ENCODE measurements around the gene SCNN1B. TPM values are rescaled to one million over a fixed set of nuclear protein-coding genes. Genes with fewer than 3 reads are reported as not detected.

The SCNN1B gene
- total RNA-seq, 1 donor from 2014 or later = 0.79 TPM

DNA sequence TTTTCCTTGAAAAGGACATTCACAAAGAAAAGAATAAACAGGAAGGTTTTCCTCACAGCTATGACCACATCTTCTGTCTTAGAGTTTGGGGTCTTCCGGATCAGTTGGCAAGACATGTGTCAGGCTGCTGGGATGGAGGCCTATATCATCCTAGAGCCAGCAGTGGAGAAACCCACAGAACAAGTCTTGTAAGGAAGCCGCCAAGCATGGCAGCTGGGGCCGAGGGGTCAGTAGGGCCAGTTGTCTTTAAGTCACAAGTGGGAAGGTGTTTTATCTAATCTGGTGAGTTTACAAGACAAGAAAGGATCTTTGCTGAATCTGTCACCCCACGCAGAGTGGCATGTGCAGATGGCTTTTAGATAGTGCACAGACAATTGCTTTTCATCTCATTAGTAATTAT lies 25.7 kb downstream of the SCNN1B start:
- H3K27me3 ChIP-seq (ENCODE audit: control insufficient read depth, insufficient read depth, low read length) = no peaks in the 10 kb centered on the region
- no peaks in the 10 kb centered on the region for H3K36me3 ChIP-seq (ENCODE audit: control insufficient read depth, insufficient read depth, low read length)
- FAIRE-seq (no peak), DNase-seq (ENCODE audit: low read depth) (no peak)
- TF ChIP-seq, protein P1, sequence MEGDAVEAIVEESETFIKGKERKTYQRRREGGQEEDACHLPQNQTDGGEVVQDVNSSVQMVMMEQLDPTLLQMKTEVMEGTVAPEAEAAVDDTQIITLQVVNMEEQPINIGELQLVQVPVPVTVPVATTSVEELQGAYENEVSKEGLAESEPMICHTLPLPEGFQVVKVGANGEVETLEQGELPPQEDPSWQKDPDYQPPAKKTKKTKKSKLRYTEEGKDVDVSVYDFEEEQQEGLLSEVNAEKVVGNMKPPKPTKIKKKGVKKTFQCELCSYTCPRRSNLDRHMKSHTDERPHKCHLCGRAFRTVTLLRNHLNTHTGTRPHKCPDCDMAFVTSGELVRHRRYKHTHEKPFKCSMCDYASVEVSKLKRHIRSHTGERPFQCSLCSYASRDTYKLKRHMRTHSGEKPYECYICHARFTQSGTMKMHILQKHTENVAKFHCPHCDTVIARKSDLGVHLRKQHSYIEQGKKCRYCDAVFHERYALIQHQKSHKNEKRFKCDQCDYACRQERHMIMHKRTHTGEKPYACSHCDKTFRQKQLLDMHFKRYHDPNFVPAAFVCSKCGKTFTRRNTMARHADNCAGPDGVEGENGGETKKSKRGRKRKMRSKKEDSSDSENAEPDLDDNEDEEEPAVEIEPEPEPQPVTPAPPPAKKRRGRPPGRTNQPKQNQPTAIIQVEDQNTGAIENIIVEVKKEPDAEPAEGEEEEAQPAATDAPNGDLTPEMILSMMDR (IDR thresholded peaks at IDR 0.05; ENCODE audit: insufficient read depth, low read length, severe bottlenecking) = no peak
- no peak overlapping the region for H3K4me3 ChIP-seq (ENCODE audit: low read depth, low read length)

DNA sequence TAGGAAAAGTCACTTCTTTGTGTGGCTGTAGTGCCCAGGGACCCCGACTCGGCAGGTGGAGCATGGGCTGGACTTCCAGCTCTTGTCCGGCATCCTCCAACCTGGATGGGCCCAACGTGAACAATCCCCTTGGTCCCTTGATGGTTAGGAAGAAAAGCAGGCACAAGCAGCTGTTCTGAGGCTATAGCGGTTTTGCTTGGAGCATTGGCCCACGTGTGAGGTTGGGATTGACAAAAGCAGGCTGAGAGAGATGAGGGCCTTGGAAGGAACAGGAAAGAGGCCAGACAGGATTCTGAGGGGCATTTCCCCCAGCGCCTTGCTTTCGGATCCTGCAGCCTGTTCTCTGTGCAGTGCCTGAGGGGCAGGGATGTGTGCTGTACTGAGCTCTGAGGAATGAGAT lies 28.1 kb downstream of the SCNN1B start:
- H3K27me3 ChIP-seq (ENCODE audit: control insufficient read depth, insufficient read depth, low read length) = no peaks in the 10 kb centered on the region
- no peak overlapping the region for H3K4me3 ChIP-seq (ENCODE audit: low read depth, low read length)
- DNase-seq (ENCODE audit: low read depth) (no peak), FAIRE-seq (no peak)
- TF ChIP-seq, protein P1 (IDR thresholded peaks at IDR 0.05; ENCODE audit: insufficient read depth, low read length, severe bottlenecking) = no peak
- no peaks in the 10 kb centered on the region for H3K36me3 ChIP-seq (ENCODE audit: control insufficient read depth, insufficient read depth, low read length)

DNA sequence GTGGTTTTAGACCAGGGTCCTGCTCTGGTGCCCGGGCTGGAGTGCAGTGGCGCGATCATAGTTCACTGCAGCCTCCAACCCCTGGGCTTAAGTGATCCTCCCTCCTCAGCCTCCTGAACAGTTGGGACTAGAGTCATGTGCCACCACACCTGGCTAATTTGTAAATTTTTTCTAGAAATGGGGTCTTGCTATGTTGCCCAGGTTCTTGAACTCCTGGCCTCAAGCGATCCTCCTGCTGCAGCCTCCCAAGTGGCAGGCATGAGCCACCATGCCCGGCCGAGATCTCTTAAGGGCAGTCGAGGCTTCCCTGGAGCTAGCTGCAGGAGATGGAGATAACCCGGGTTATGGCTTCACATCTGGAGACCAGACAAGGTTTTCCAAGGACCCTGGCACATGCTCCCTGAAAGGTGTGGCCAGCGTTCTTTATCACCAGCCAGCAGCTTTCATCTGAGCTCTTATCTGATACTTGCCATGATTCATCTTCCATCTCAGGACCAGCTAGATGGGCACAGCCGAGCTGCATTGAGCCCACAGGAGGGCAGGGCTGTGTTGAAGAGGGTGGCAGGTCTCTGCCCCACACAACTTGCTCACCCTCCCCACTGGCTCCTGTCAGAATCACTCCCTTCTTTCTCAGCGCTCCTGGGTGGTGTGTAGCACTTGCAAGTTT lies 28.6 kb downstream of the SCNN1B start:
- TF ChIP-seq, protein P1 (IDR thresholded peaks at IDR 0.05; ENCODE audit: insufficient read depth, low read length, severe bottlenecking) = no peak
- H3K4me3 ChIP-seq (ENCODE audit: low read depth, low read length) = no peak overlapping the region
- DNase-seq (ENCODE audit: low read depth) (no peak), FAIRE-seq (no peak)
- no peaks in the 10 kb centered on the region for H3K27me3 ChIP-seq (ENCODE audit: control insufficient read depth, insufficient read depth, low read length)
- no peaks in the 10 kb centered on the region for H3K36me3 ChIP-seq (ENCODE audit: control insufficient read depth, insufficient read depth, low read length)

DNA sequence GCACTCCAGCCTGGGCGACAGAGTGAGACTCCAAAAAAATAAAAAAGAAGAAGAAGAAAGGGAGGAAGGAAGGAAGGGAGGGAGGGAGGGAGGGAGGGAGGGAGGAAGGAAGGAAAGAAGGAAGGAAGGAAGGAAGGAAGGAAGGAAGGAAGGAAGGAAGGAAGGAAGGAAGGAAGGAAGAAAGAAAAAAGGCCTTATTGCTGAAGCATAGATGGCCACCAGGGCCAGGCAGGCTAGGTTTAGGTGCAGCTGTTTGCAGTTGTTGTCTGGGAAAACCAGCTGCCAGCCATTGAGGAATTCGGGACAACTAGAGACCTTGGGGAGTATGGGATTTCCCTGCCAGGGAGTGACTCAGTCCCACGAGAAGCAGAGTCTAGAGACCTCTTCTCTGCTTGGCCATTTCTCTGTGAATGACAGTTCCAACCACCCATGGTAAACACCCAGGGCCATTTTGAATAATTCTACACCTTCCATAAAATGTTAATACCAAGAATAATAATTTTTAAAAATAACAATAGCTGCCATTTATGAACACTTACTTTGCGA lies 31.0 kb downstream of the SCNN1B start:
- Histone ChIP-seq H3K4me3 (ENCODE audit: low read depth, low read length) (no peak overlapping the region), H3K27me3 (ENCODE audit: control insufficient read depth, insufficient read depth, low read length) (no peaks in the 10 kb centered on the region), H3K36me3 (ENCODE audit: control insufficient read depth, insufficient read depth, low read length) (no peaks in the 10 kb centered on the region)
- DNase-seq (ENCODE audit: low read depth) = no peak
- TF ChIP-seq, protein P1 (IDR thresholded peaks at IDR 0.05; ENCODE audit: insufficient read depth, low read length, severe bottlenecking) = no peak
- FAIRE-seq = no peak

DNA sequence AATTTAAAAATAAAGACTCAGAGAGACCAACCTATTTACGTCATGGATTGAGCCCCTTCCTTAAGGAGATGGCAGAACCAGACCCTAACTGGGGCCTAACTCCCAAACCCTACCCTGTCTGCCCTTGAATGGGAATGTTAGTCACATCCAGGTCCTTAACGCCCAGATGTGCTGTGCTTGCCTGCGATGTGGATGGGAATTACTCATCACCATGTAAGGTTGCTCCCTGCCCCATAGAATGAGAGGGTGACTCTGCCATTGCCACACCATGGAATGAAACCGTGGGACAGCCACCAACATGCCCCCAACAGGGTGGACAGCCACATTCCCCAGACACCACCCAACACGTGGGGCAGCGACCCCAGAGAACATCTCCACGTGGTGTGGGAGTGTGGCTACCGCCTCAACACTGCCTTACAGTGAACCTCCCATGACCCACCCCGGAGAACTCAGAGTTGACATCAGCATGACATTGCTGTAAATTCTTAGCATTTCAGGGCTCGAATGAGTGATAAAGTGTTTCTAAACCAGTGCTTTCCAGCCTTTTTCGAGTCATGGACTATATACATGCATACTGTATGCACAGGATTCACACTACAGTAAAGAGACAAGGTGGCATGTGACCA lies 31.8 kb downstream of the SCNN1B start:
- TF ChIP-seq, protein P1 (IDR thresholded peaks at IDR 0.05; ENCODE audit: insufficient read depth, low read length, severe bottlenecking) = no peak
- FAIRE-seq = no peak

More for the DNA sequence above, 31.8 kb downstream of the SCNN1B start:
- Histone ChIP-seq H3K4me3 (ENCODE audit: low read depth, low read length) (no peak overlapping the region), H3K27me3 (ENCODE audit: control insufficient read depth, insufficient read depth, low read length) (no peaks in the 10 kb centered on the region), H3K36me3 (ENCODE audit: control insufficient read depth, insufficient read depth, low read length) (no peaks in the 10 kb centered on the region)
- peak; percentile 39 for DNase-seq (ENCODE audit: low read depth)

Data from bronchial epithelial cell (primary cell).